ENCODE measurements around the gene PAX5. TPM values are rescaled to one million over a fixed set of nuclear protein-coding genes. Genes with fewer than 3 reads are reported as not detected.

The PAX5 gene
- total and polyA plus RNA-seq, 2 of the 13 experiments (the other 11 are each of a cell fraction or from before 2014, with no cell fraction given) = not detected

DNA sequence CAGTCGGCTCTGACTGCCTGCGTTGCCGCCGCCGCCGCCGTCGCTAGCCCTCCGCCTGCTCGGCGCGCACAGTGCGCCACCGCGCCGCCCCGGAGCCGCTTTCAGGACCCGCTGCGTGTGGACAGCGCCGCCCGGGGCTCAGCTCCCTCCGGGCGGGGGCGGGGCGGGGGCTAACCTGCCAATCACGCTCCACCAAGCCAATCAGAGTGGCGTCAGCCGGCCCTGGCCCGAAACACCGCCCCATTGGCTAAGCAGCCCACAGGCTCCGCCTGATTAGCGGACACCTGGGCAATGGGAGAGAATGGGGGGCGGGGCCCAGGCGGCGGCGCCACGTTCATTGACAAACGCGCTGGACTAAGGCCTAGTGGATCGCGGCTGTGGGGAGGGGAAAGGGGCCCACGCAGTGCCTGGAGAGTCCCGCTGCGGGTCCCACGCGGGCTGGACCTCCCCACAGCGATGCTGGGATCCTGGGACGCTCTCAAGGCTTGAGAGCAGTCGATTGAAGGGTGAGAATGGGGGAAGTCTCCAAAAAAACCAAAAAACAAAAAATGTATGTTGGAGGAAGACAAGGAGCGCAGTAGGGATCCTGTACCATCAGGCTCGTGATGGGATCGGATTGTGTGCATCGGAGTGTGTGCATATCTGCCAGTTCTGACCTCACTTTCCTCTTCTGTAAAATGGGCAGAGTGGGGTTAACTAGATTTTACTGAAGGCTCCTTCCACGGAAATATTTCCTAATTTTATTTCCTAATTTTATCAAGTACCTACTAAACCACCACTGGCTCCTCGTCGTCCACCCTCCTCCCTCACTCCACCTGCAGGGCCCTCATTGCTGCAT, 6.3 kb downstream of the PAX5 start (continued):
- TF ChIP-seq NONO (IDR thresholded peaks at IDR 0.05) = no peak
- TF ChIP-seq NONO (CRISPR knock-in tag; conservative IDR thresholded peaks at IDR 0.05) = peak; percentile 68; the same call in 1 of the 2 replicates
- TF ChIP-seq, protein P1, sequence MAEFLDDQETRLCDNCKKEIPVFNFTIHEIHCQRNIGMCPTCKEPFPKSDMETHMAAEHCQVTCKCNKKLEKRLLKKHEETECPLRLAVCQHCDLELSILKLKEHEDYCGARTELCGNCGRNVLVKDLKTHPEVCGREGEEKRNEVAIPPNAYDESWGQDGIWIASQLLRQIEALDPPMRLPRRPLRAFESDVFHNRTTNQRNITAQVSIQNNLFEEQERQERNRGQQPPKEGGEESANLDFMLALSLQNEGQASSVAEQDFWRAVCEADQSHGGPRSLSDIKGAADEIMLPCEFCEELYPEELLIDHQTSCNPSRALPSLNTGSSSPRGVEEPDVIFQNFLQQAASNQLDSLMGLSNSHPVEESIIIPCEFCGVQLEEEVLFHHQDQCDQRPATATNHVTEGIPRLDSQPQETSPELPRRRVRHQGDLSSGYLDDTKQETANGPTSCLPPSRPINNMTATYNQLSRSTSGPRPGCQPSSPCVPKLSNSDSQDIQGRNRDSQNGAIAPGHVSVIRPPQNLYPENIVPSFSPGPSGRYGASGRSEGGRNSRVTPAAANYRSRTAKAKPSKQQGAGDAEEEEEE (CRISPR knock-in tag; IDR thresholded peaks at IDR 0.05; ENCODE audit: borderline replicate concordance) = no peak
- TF ChIP-seq, protein P2, sequence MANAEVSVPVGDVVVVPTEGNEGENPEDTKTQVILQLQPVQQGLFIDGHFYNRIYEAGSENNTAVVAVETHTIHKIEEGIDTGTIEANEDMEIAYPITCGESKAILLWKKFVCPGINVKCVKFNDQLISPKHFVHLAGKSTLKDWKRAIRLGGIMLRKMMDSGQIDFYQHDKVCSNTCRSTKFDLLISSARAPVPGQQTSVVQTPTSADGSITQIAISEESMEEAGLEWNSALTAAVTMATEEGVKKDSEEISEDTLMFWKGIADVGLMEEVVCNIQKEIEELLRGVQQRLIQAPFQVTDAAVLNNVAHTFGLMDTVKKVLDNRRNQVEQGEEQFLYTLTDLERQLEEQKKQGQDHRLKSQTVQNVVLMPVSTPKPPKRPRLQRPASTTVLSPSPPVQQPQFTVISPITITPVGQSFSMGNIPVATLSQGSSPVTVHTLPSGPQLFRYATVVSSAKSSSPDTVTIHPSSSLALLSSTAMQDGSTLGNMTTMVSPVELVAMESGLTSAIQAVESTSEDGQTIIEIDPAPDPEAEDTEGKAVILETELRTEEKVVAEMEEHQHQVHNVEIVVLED (CRISPR knock-in tag; IDR thresholded peaks at IDR 0.05; ENCODE audit: borderline replicate concordance) = peak; percentile 66
- TF ChIP-seq GABPB1 (CRISPR knock-in tag; IDR thresholded peaks at IDR 0.05) = peak; percentile 81
- TF ChIP-seq, protein P3, sequence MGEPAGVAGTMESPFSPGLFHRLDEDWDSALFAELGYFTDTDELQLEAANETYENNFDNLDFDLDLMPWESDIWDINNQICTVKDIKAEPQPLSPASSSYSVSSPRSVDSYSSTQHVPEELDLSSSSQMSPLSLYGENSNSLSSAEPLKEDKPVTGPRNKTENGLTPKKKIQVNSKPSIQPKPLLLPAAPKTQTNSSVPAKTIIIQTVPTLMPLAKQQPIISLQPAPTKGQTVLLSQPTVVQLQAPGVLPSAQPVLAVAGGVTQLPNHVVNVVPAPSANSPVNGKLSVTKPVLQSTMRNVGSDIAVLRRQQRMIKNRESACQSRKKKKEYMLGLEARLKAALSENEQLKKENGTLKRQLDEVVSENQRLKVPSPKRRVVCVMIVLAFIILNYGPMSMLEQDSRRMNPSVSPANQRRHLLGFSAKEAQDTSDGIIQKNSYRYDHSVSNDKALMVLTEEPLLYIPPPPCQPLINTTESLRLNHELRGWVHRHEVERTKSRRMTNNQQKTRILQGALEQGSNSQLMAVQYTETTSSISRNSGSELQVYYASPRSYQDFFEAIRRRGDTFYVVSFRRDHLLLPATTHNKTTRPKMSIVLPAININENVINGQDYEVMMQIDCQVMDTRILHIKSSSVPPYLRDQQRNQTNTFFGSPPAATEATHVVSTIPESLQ (CRISPR knock-in tag; conservative IDR thresholded peaks at IDR 0.05) = peak; percentile 95; the same call in 1 of the 2 replicates
- peak; percentile 77; the same call in 1 of the 2 replicates for TF ChIP-seq NR1H2 (CRISPR knock-in tag; IDR thresholded peaks at IDR 0.05; ENCODE audit: borderline replicate concordance, low read depth)
- TF ChIP-seq RBM22 (optimal IDR thresholded peaks at IDR 0.05; ENCODE audit: low read length) = no peak
- no peak for TF ChIP-seq ZNF382 (CRISPR knock-in tag; IDR thresholded peaks at IDR 0.05; ENCODE audit: borderline replicate concordance)
- TF ChIP-seq, protein P4, sequence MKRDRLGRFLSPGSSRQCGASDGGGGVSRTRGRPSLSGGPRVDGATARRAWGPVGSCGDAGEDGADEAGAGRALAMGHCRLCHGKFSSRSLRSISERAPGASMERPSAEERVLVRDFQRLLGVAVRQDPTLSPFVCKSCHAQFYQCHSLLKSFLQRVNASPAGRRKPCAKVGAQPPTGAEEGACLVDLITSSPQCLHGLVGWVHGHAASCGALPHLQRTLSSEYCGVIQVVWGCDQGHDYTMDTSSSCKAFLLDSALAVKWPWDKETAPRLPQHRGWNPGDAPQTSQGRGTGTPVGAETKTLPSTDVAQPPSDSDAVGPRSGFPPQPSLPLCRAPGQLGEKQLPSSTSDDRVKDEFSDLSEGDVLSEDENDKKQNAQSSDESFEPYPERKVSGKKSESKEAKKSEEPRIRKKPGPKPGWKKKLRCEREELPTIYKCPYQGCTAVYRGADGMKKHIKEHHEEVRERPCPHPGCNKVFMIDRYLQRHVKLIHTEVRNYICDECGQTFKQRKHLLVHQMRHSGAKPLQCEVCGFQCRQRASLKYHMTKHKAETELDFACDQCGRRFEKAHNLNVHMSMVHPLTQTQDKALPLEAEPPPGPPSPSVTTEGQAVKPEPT (CRISPR knock-in tag; IDR thresholded peaks at IDR 0.05; ENCODE audit: low read depth) = peak; percentile 96
- TF ChIP-seq ZNF776 (CRISPR knock-in tag; IDR thresholded peaks at IDR 0.05) = peak; percentile 98
- TF ChIP-seq ZNF20 (CRISPR knock-in tag; IDR thresholded peaks at IDR 0.05) = 0 out of 2 replicates have a peak, but pooled peaks have one; percentile 39

All from HepG2 (cell line).